ENCODE results near the gene TAP1. TPM values are rescaled to one million over a fixed set of nuclear protein-coding genes. Genes with fewer than 3 reads are reported as not detected.

Gene TAP1
- total and polyA plus RNA-seq, 9 of the 15 experiments (the other 6 are each of a cell fraction or from before 2014, with no cell fraction given): 1.3 to 6.0 (median 4.2) TPM

DNA sequence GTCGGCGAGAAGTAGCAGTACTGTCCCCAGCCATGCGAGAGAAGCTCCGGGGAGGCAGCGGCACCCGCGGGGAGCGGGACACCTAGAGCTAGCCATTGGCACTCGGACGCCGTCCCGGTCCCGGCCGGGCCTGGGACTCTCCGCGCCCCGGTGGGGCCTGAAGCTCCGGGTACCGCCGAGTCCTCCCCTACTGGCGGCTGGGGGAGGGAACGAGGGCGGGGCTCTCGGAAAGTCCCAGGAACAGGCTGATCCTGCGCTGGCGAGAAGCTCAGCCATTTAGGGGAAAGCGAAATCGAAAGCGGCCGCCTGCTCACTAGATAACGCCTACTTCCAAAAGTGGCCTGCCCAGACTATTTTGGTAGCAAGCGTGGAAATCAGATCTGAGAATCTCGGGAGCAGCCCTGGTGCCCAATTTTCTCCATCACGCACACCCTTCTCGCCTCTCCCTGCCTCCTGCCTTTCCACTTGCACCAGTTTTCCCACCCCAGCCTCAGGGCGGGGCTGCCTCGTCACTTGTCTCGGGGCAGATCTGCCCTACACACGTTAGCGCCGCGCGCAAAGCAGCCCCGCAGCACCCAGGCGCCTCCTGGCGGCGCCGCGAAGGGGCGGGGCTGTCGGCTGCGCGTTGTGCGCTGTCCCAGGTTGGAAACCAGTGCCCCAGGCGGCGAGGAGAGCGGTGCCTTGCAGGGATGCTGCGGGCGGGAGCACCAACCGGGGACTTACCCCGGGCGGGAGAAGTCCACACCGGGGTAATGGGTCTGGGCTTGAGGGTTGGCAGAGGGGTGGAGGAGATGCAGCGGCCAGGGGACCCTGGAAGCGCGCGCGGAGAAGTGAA is at the start of gene TAP1, which contains the start of gene PSMB9 (continued):
- 0 out of 2 replicates have a peak, but pooled peaks have one; percentile 33 for TF ChIP-seq EP300 (IDR thresholded peaks at IDR 0.05; ENCODE audit: low read length)
- TF ChIP-seq, protein P1, sequence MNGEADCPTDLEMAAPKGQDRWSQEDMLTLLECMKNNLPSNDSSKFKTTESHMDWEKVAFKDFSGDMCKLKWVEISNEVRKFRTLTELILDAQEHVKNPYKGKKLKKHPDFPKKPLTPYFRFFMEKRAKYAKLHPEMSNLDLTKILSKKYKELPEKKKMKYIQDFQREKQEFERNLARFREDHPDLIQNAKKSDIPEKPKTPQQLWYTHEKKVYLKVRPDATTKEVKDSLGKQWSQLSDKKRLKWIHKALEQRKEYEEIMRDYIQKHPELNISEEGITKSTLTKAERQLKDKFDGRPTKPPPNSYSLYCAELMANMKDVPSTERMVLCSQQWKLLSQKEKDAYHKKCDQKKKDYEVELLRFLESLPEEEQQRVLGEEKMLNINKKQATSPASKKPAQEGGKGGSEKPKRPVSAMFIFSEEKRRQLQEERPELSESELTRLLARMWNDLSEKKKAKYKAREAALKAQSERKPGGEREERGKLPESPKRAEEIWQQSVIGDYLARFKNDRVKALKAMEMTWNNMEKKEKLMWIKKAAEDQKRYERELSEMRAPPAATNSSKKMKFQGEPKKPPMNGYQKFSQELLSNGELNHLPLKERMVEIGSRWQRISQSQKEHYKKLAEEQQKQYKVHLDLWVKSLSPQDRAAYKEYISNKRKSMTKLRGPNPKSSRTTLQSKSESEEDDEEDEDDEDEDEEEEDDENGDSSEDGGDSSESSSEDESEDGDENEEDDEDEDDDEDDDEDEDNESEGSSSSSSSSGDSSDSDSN (IDR thresholded peaks at IDR 0.05; ENCODE audit: borderline replicate concordance in 1 of 2, low read depth in 2 of 2, low read length in 2 of 2): peak; percentile 36 to 49; a peak in 1 of 4 replicates
- no peak for TF ChIP-seq ZNF384 (IDR thresholded peaks at IDR 0.05; ENCODE audit: low read depth, low read length)
- peak in 1 of 3 experiments; percentile 29 for TF ChIP-seq YY1 (IDR thresholded peaks at IDR 0.05; ENCODE audit: borderline replicate concordance in 1 of 3, control insufficient read depth in 1 of 3, extremely low read depth in 1 of 3, insufficient read depth in 3 of 3, insufficient read length in 1 of 3, insufficient replicate concordance in 2 of 3, low read depth in 1 of 3, low read length in 2 of 3)
- no peak for TF ChIP-seq ADNP (tag; IDR thresholded peaks at IDR 0.05)
- TF ChIP-seq TAF1 (IDR thresholded peaks at IDR 0.05; ENCODE audit: control insufficient read depth, extremely low read depth, insufficient read depth, low read length, severe bottlenecking): peak; percentile 17
- peak; percentile 16 for TF ChIP-seq ZFP36 (IDR thresholded peaks at IDR 0.05; ENCODE audit: low read depth, low read length, partially characterized antibody)
- no peak for TF ChIP-seq ZNF239 (CRISPR knock-in tag; IDR thresholded peaks at IDR 0.05)
- no peak for TF ChIP-seq CHD2 (IDR thresholded peaks at IDR 0.05; ENCODE audit: low read depth, low read length)
- peak in 1 of 3 experiments; percentile 62; a peak in 2 of 6 replicates for TF ChIP-seq ZBTB11 (CRISPR knock-in tag; IDR thresholded peaks at IDR 0.05)
- peak; percentile 52; the same call in 1 of the 2 replicates for TF ChIP-seq RNF2 (IDR thresholded peaks at IDR 0.05)
- TF ChIP-seq ZNF263 (CRISPR knock-in tag; IDR thresholded peaks at IDR 0.05; ENCODE audit: borderline replicate concordance): peak; percentile 59; the same call in 1 of the 2 replicates
- TF ChIP-seq E2F3 (CRISPR knock-in tag; IDR thresholded peaks at IDR 0.05): no peak; the same call in 1 of the 2 replicates
- TF ChIP-seq, protein P2, sequence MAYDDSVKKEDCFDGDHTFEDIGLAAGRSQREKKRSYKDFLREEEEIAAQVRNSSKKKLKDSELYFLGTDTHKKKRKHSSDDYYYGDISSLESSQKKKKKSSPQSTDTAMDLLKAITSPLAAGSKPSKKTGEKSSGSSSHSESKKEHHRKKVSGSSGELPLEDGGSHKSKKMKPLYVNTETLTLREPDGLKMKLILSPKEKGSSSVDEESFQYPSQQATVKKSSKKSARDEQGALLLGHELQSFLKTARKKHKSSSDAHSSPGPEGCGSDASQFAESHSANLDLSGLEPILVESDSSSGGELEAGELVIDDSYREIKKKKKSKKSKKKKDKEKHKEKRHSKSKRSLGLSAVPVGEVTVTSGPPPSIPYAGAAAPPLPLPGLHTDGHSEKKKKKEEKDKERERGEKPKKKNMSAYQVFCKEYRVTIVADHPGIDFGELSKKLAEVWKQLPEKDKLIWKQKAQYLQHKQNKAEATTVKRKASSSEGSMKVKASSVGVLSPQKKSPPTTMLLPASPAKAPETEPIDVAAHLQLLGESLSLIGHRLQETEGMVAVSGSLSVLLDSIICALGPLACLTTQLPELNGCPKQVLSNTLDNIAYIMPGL (CRISPR knock-in tag; IDR thresholded peaks at IDR 0.05): no peak
- TF ChIP-seq NFRKB (IDR thresholded peaks at IDR 0.05; ENCODE audit: low read depth): no peak
- TF ChIP-seq, protein P3, sequence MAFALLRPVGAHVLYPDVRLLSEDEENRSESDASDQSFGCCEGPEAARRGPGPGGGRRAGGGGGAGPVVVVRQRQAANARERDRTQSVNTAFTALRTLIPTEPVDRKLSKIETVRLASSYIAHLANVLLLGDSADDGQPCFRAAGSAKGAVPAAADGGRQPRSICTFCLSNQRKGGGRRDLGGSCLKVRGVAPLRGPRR (CRISPR knock-in tag; IDR thresholded peaks at IDR 0.05): no peak
- no peak for TF ChIP-seq CBFB (CRISPR knock-in tag; IDR thresholded peaks at IDR 0.05)
- TF ChIP-seq FOXK1 (CRISPR knock-in tag; IDR thresholded peaks at IDR 0.05; ENCODE audit: borderline replicate concordance): 0 out of 2 replicates have a peak, but pooled peaks have one; percentile 92

Data from K562 (cell line).